Transverse colon (tissue), 4 donors: ENCODE results near the gene PKD1. TPM values are rescaled to one million over a fixed set of nuclear protein-coding genes. Genes with fewer than 3 reads are reported as not detected.
"Not testable (repeated sequence)": the region's sequence is repeated elsewhere in the genome, so short reads cannot be mapped to it uniquely, and the experiment has no call there.

ENCODE experiments used
- DNase-seq: peaks from one replicate; pipeline ENCODE4 v3.0.0-alpha.2; 2019
- H3K27ac ChIP-seq, 4 donors: fragments of 200-600 bp; sonication (generic); 2 replicates each; pipeline ENCODE4 v1.5.1; 2016 to 2018; ENCODE audit warnings: inconsistent platforms in 4 of 4
- H3K27me3 ChIP-seq: fragments of 200-600 bp; sonication (generic); 2 replicates; pipeline ENCODE4 v1.5.1; 2017; ENCODE audit warnings: inconsistent platforms
- H3K36me3 ChIP-seq, 4 donors: fragments of 200-600 bp; sonication (generic); 2 replicates each; pipeline ENCODE4 v1.5.1; 2017 to 2019; ENCODE audit warnings: inconsistent platforms in 4 of 4
- H3K4me1 ChIP-seq, 4 donors: fragments of 200-600 bp; sonication (generic); 2 replicates each; pipeline ENCODE4 v1.5.1; 2017 to 2020; ENCODE audit warnings: inconsistent platforms in 4 of 4
- H3K4me3 ChIP-seq, 4 donors: fragments of 200-600 bp; sonication (generic); 1 replicate in 1 of 4; 2 replicates in 3 of 4; pipeline versions ENCODE4 v1.5.1 to v1.6.1; 2017 to 2019; ENCODE audit warnings: inconsistent platforms in 4 of 4
- H3K9me3 ChIP-seq, 2 donors: fragments of 200-600 bp; sonication (generic); 2 replicates each; pipeline ENCODE4 v1.5.1; 2017 to 2019; ENCODE audit warnings: inconsistent platforms in 2 of 2
- CTCF ChIP-seq, 5 experiments: fragments of 200-600 bp in 3 of 5; fragments of 450-650 bp in 2 of 5; sonication (generic) in 3 of 5; IDR thresholded peaks; 1 replicate in 2 of 5; 2 replicates in 3 of 5; pipeline ENCODE4 v1.5.1; 2016 to 2017; ENCODE audit warnings: antibody characterized with exemption in 5 of 5, inconsistent platforms in 3 of 5, mild to moderate bottlenecking in 2 of 5, moderate library complexity in 1 of 5
- EP300 ChIP-seq: sonication (generic); formaldehyde crosslinking; IDR thresholded peaks from one replicate; pipeline ENCODE4 v1.6.1; 2017; ENCODE audit warnings: antibody characterized with exemption, low read depth
- POLR2A ChIP-seq: fragments of 450-650 bp; IDR thresholded peaks from one replicate; pipeline ENCODE4 v1.6.1; 2016; ENCODE audit warnings: antibody characterized with exemption, mild to moderate bottlenecking, moderate library complexity
- POLR2AphosphoS5 ChIP-seq, 3 donors: sonication (generic); formaldehyde crosslinking; IDR thresholded peaks; one replicate each; pipeline ENCODE4 v1.6.1; 2016; ENCODE audit warnings: antibody characterized with exemption in 3 of 3
- WGBS, 2 donors: methylation state at CpG; one replicate each; pipeline ENCODE4 v1.1.5; 2018; ENCODE audit warnings: low coverage in 1 of 2; 5-methylcytosine and 5-hydroxymethylcytosine counted together
- in situ Hi-C, 4 donors: fragments of 200-750 bp; cut with MboI; loops; one replicate each; pipeline versions ENCODE4 v1.15.0 to v1.15.1; 2017; ENCODE audit warnings: low sequenced_read_pairs in 3 of 4, low pct_ligation_motif_present in 1 of 4, low pct_unique_long_range_greater_than_20kb in 1 of 4
- intact Hi-C: fragments of 100-400 bp; cut with DNase I; formaldehyde crosslinking; loops from one replicate; pipeline ENCODE4 v1.15.1; 2023; ENCODE audit warnings: low total_unique reads
- total RNA-seq, 4 donors: library from RNA; depleted of rRNA; stranded (reverse); fragments of >200 nt; gene quantifications; one replicate each; pipeline ENCODE4 v1.1.0, GENCODE V29; 2016

The PKD1 gene
- total RNA-seq, 4 donors from 2014 or later = 131 to 1,015 (median 289) TPM

GRCh38 chr16:2147378-2147777 is 11.7 kb upstream of the PKD1 start:
- peaks cover 33 to 49% (median 44%) of the 10 kb centered on the region in 4 donors for H3K4me1 ChIP-seq
- no peaks in the 10 kb centered on the region for H3K9me3 ChIP-seq
- intact Hi-C loops (no loop called here), in situ Hi-C loops (loop anchor here (10.0 to 25.0 kb wide), 3 partner anchors 123 to 135 kb away; partner anchors contain the start of genes NHERF2 (in 2 of the 4), NPW (in 2 of the 4) and ZNF598 (in 1 of the 4))
- TF ChIP-seq EP300 (no peak), POLR2AphosphoS5 (IDR thresholded peaks at IDR 0.05) (no peak), POLR2A (no peak), CTCF (IDR thresholded peaks at IDR 0.05) (no peak)
- peak overlapping the region; percentile 80 to 94 (median 82) for H3K27ac ChIP-seq
- no peaks in the 10 kb centered on the region for H3K27me3 ChIP-seq
- H3K4me3 ChIP-seq = no peak overlapping the region
- WGBS, 2 donors = 64% methylated on average over 6 of the region's 6 CpGs; no CpG with 5 or more reads in 1 of the 2 donors
- no peak for DNase-seq
- no peaks in the 10 kb centered on the region for H3K36me3 ChIP-seq

- no peaks in the 10 kb centered on the region for H3K36me3 ChIP-seq
- no peak overlapping the region for H3K27ac ChIP-seq
- TF ChIP-seq POLR2AphosphoS5 (IDR thresholded peaks at IDR 0.05) (no peak), CTCF (IDR thresholded peaks at IDR 0.05) (no peak), EP300 (no peak), POLR2A (no peak)
- H3K4me1 ChIP-seq = peaks cover 18 to 36% (median 29%) of the 10 kb centered on the region in 4 donors
- 84 to 100% methylated on average over 1 to 5 of the region's 5 CpGs for WGBS, 2 donors
- H3K9me3 ChIP-seq = no peaks in the 10 kb centered on the region
- no peaks in the 10 kb centered on the region for H3K27me3 ChIP-seq
- no peak for DNase-seq
- in situ Hi-C loops (loop anchor here (10.0 to 25.0 kb wide), 3 partner anchors 121 to 134 kb away; partner anchors contain the start of genes NHERF2 (in 2 of the 4), NPW (in 2 of the 4) and ZNF598 (in 1 of the 4)), intact Hi-C loops (no loop called here)
- no peak overlapping the region for H3K4me3 ChIP-seq
Observed at GRCh38 chr16:2145843-2146242, 10.1 kb upstream of the PKD1 start.

- no peak overlapping the region for H3K4me3 ChIP-seq
- no peak for TF ChIP-seq POLR2A
- no peak for TF ChIP-seq EP300
- TF ChIP-seq CTCF (IDR thresholded peaks at IDR 0.05) = no peak
- no peak for TF ChIP-seq POLR2AphosphoS5 (IDR thresholded peaks at IDR 0.05)
- H3K27me3 ChIP-seq = no peaks in the 10 kb centered on the region
- WGBS, 2 donors = 79 to 80% methylated on average over 5 to 16 of the region's 17 CpGs
- no peaks in the 10 kb centered on the region for H3K9me3 ChIP-seq
- intact Hi-C loops = no loop called here
- in situ Hi-C loops = loop anchor here (10.0 to 25.0 kb wide), 3 partner anchors 119 to 132 kb away; partner anchors contain the start of genes NHERF2 (in 2 of the 4), NPW (in 2 of the 4) and ZNF598 (in 1 of the 4)
- H3K27ac ChIP-seq = no peak overlapping the region
- no peak for DNase-seq
- no peaks in the 10 kb centered on the region for H3K36me3 ChIP-seq
- peaks cover 4 to 31% (median 19%) of the 10 kb centered on the region in 4 donors for H3K4me1 ChIP-seq
Observed at GRCh38 chr16:2143878-2144485, 8.3 kb upstream of the PKD1 start.

GRCh38 chr16:2142942-2143877 is 7.5 kb upstream of the PKD1 start:
- H3K9me3 ChIP-seq = no peaks in the 10 kb centered on the region
- TF ChIP-seq POLR2AphosphoS5 (IDR thresholded peaks at IDR 0.05) (no peak), POLR2A (no peak), CTCF (IDR thresholded peaks at IDR 0.05) (no peak), EP300 (no peak)
- in situ Hi-C loops = loop anchor here (10.0 to 25.0 kb wide), 3 partner anchors 118 to 131 kb away; partner anchors contain the start of genes NHERF2 (in 2 of the 4), NPW (in 2 of the 4) and ZNF598 (in 1 of the 4)
- peaks cover 0 to 25% (median 14%) of the 10 kb centered on the region in 4 donors for H3K4me1 ChIP-seq
- 73 to 76% methylated on average over 7 to 31 of the region's 31 CpGs for WGBS, 2 donors
- H3K36me3 ChIP-seq = no peaks in the 10 kb centered on the region
- DNase-seq = no peak
- intact Hi-C loops = no loop called here
- no peaks in the 10 kb centered on the region for H3K27me3 ChIP-seq
- H3K27ac ChIP-seq = no peak overlapping the region
- H3K4me3 ChIP-seq = no peak overlapping the region

- WGBS, 2 donors = 0% methylated on average over 34 of the region's 42 CpGs; no CpG with 5 or more reads in 1 of the 2 donors
- in situ Hi-C loops = loop anchor here in 1 of 4 donors (25.0 kb wide), 1 partner anchor 123 kb away; the partner anchor contains the start of genes NPW and ZNF598
- Histone ChIP-seq H3K4me1 (peaks cover 0 to 30% (median 8%) of the 10 kb centered on the region in 4 donors), H3K4me3 (peak overlapping the region; percentile 44 to 66 (median 58)), H3K27ac (peak overlapping the region; percentile 84 to 91 (median 89))
- H3K36me3 ChIP-seq, intact Hi-C loops, H3K27me3 ChIP-seq, DNase-seq, H3K9me3 ChIP-seq: not testable (repeated sequence)
Observed at GRCh38 chr16:2135071-2135470, 627 bp downstream of the PKD1 start.

- H3K36me3 ChIP-seq, H3K9me3 ChIP-seq, intact Hi-C loops, H3K27me3 ChIP-seq, DNase-seq: not testable (repeated sequence)
- 90% methylated on average over 3 of the region's 12 CpGs; no CpG with 5 or more reads in 1 of the 2 donors for WGBS, 2 donors
- H3K4me3 ChIP-seq = peak overlapping the region in 1 of 4 donors; percentile 33
- peak overlapping the region; percentile 55 to 78 (median 72) for H3K27ac ChIP-seq
- in situ Hi-C loops = loop anchor here in 1 of 4 donors (25.0 kb wide), 1 partner anchor 121 kb away; the partner anchor contains the start of genes NPW and ZNF598
- H3K4me1 ChIP-seq = peaks cover 2 to 35% (median 8%) of the 10 kb centered on the region in 4 donors
Observed at GRCh38 chr16:2133797-2134196, 1.9 kb downstream of the PKD1 start.
